Measurements from ENCODE around the gene WNT9A. TPM values are rescaled to one million over a fixed set of nuclear protein-coding genes. Genes with fewer than 3 reads are reported as not detected.

The WNT9A gene
- total and polyA plus RNA-seq, 2 of the 4 experiments (the other 2 are of a cell fraction), result 0.18 to 0.36 TPM

GRCh38 chr1:227924168-227924832 is 23.4 kb downstream of the WNT9A start:
- BruUV-seq (replicated peaks), result no TSS peak
- Histone ChIP-seq H3K4me1 (ENCODE audit: control insufficient read depth, insufficient read depth, low read length) (no peaks in the 10 kb centered on the region), H3K79me1 (ENCODE audit: low read depth in 1 of 2, low read length in 2 of 2) (no peaks in the 10 kb centered on the region), H4K5ac (ENCODE audit: low read depth, low read length) (no peak overlapping the region), H2BK120ac (ENCODE audit: low read depth, low read length) (no peak overlapping the region), H3K4me3 (ENCODE audit: insufficient read depth, low read depth, low read length) (no peak overlapping the region), H3K18ac (ENCODE audit: low read depth, low read length) (no peak overlapping the region), H3K27me3 (ENCODE audit: control insufficient read depth, insufficient read depth, low read length) (no peaks in the 10 kb centered on the region; the same call in 1 of the 2 replicates), H3K9ac (ENCODE audit: low read depth, low read length) (no peak overlapping the region), H2BK15ac (ENCODE audit: low read depth, low read length) (no peak overlapping the region), H3K9me1 (ENCODE audit: insufficient read depth, low read length) (no peaks in the 10 kb centered on the region), H3K9me3 (ENCODE audit: control insufficient read depth, insufficient read depth, low read length) (no peaks in the 10 kb centered on the region), H2BK5ac (ENCODE audit: low read depth, low read length, poor library complexity, severe bottlenecking) (no peak overlapping the region), H3K4me2 (ENCODE audit: low read depth, low read length) (no peak overlapping the region), H2AFZ (replicated peaks; ENCODE audit: low read length, poor library complexity) (no peak overlapping the region), H3K23ac (ENCODE audit: low read depth, low read length) (no peak overlapping the region), H2BK20ac (ENCODE audit: low read depth, low read length) (no peak overlapping the region), H3K27ac (ENCODE audit: insufficient read depth, low read length) (no peak overlapping the region), H4K91ac (ENCODE audit: insufficient read depth, low read depth, low read length) (no peak overlapping the region), H2AK5ac (ENCODE audit: low read depth, low read length) (no peak overlapping the region), H2AK9ac (replicated peaks; ENCODE audit: low read depth, low read length, poor library complexity) (no peak overlapping the region), H3K56ac (ENCODE audit: extremely low read depth, insufficient read depth, low read length) (no peak overlapping the region), H3K4ac (ENCODE audit: low read depth, low read length) (no peak overlapping the region), H4K20me1 (ENCODE audit: insufficient read depth, low read length) (no peaks in the 10 kb centered on the region), H3K14ac (replicated peaks; ENCODE audit: low read depth, low read length) (no peak overlapping the region), H4K8ac (ENCODE audit: low read depth in 2 of 2, low read length in 2 of 2) (no peak overlapping the region), H3K36me3 (ENCODE audit: control insufficient read depth, insufficient read depth, low read length) (no peaks in the 10 kb centered on the region)
- ChIA-PET POLR2A (ENCODE audit: unreplicated experiment) (no interaction called here), CTCF (no interaction called here)
- ATAC-seq (ENCODE audit: low read depth), result no peak
- TF ChIP-seq POLR2A (IDR thresholded peaks at IDR 0.05; ENCODE audit: low read depth, low read length) (no peak), CEBPB (IDR thresholded peaks at IDR 0.05; ENCODE audit: low read depth, low read length) (no peak), USF2 (IDR thresholded peaks at IDR 0.05; ENCODE audit: low read depth, low read length) (no peak), BHLHE40 (IDR thresholded peaks at IDR 0.05; ENCODE audit: low read depth, low read length) (no peak)
- intact Hi-C loops (cut with micrococcal nuclease), result no loop called here
- WGBS, 2 experiments (ENCODE audit: extremely low coverage in 2 of 2, insufficient read length in 1 of 2), result 88% methylated on average over 8 of the region's 24 CpGs; no CpG with 5 or more reads in 1 of the 2 experiments
- in situ Hi-C loops (cut with MboI; ENCODE audit: low sequenced_read_pairs), result no loop called here
- dilution Hi-C loops (cut with HindIII; ENCODE audit: low sequenced_read_pairs, unreplicated experiment), result no loop called here
- DNase-seq, result no peak
